Measurements from ENCODE around the gene KDM6B.
"Not testable (repeated sequence)": the region's sequence is repeated elsewhere in the genome, so short reads cannot be mapped to it uniquely, and the experiment has no call there.

The KDM6B gene

DNA sequence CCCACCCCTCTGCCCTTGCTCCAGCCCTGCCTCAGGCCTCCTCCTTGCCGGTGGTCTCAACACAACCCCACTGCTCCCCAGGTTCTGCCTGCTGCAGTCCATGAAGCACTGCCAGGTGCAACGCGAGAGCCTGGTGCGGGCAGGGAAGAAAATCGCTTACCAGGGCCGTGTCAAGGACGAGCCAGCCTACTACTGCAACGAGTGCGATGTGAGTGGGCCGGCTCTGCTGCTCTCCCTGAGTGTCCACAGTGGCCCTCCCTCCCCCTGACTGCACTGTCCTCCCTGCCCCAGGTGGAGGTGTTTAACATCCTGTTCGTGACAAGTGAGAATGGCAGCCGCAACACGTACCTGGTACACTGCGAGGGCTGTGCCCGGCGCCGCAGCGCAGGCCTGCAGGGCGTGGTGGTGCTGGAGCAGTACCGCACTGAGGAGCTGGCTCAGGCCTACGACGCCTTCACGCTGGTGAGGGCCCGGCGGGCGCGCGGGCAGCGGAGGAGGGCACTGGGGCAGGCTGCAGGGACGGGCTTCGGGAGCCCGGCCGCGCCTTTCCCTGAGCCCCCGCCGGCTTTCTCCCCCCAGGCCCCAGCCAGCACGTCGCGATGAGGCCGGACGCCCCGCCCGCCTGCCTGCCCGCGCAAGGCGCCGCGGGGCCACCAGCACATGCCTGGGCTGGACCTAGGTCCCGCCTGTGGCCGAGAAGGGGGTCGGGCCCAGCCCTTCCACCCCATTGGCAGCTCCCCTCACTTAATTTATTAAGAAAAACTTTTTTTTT is 19.1 kb downstream of the KDM6B start:
- no peak for DNase-seq (ENCODE audit: low spot score)

DNA sequence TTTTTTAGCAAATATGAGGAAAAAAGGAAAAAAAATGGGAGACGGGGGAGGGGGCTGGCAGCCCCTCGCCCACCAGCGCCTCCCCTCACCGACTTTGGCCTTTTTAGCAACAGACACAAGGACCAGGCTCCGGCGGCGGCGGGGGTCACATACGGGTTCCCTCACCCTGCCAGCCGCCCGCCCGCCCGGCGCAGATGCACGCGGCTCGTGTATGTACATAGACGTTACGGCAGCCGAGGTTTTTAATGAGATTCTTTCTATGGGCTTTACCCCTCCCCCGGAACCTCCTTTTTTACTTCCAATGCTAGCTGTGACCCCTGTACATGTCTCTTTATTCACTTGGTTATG is 19.6 kb downstream of the KDM6B start:
- DNase-seq (ENCODE audit: low spot score): no peak

- DNase-seq (ENCODE audit: low spot score): no peak
Measured at GRCh38 chr17:7854078-7854777, 20.2 kb downstream of the KDM6B start.

GRCh38 chr17:7854851-7855659 is 21.0 kb downstream of the KDM6B start, which contains the start of gene TMEM88:
Gene TMEM88, plus strand, starts transcription at chr17:7855066. Its CDS starts 9 bp downstream, at chr17:7855075.
- DNase-seq (ENCODE audit: low spot score): no peak

- DNase-seq (ENCODE audit: low spot score): no peak
Measured at GRCh38 chr17:7855660-7856010, 21.6 kb downstream of the KDM6B start.

DNA sequence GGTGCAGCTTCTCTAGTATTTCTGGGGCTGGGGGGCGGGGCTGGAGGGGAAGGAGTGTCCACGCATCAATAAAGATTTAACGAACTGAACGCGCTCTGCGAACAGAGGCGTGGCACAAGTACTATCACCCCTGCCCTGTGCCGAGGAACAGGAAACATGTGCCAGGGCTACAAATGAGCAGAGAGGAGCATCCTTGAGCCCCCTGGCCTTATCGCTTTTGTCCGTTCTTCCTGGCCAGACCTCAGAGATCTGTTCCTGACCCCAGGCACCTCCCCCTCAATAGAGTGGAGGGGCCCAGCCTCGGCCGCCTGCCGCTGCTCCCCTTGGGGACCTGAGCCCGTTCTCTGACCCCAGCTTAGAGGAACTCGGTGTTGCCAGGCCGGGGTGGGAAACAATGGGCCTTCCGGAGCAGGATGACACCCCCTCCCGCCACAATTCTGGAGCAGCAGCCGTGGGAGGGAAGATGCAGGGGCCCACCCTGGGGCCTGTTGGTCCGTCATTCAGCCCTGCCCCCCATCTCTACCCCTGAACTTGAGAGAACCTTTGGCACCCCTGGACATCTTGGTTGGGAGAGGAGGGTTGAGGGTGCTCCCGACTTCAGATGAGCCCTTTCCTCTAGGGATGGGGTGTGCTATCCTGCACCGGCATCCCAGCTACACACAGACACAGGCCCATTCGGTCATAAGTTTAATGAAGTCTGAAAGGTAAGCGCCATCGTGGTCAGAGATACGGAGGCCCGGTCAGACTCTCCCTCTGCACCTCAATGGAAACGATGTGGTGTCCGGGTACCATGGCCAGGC is 22.2 kb downstream of the KDM6B start:
- DNase-seq (ENCODE audit: low spot score): peak; percentile 34

- DNase-seq (ENCODE audit: low spot score): peak; percentile 94
Measured at GRCh38 chr17:7856811-7857712, 23.0 kb downstream of the KDM6B start, which contains the start of gene NAA38. Gene NAA38, minus strand, starts transcription at chr17:7857559. Its CDS starts 96 bp downstream, at chr17:7857463.

DNA sequence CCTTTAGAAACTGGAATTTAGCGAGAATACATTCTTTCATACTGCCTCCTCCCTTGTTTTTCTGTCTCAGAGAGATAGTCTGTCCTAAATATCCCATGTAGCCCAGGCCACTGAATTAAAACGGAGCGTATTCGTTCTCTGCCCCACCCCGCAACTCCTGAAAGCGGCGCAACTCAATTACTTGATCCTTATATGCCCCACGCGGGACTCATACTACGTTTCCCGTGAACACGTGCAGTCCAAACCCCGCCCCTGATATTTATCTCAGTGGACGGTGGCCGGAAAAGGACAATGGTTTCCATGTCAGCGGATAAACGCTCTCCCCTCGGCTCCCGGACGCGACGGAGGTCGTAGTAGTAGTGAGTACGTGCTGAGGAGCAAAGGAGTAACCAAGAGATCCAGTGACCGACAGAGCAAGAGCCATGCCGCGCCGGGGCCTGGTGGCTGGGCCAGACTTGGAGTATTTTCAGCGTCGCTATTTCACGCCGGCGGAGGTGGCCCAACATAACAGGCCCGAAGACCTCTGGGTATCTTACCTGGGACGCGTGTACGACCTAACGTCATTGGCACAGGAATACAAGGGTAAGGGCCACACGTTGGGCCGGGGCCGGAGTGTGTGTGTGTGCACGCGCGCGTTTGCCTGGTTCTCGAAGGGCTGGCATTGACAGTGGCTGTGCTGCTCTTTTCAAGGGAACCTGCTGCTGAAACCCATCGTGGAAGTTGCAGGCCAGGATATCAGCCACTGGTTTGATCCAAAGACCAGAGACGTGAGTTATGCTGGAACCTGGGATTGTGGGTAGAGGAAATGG is 23.9 kb downstream of the KDM6B start, which contains the start of gene CYB5D1:
TSS of gene CYB5D1 (plus strand) at position 291 of the 809 bp plus-strand sequence. CDS start at position 423, 132 bp downstream.
- DNase-seq (ENCODE audit: low spot score): peak; percentile 96

DNA sequence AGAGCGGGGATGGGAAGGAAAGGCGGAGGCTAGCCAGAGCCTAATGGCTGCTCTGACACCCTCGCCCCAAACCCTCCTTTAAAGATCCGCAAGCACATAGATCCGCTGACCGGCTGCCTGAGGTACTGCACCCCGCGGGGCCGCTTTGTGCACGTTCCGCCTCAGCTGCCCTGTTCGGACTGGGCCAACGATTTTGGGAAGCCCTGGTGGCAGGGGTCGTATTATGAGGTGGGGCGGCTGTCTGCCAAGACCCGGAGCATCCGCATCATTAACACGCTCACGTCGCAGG is 24.4 kb downstream of the KDM6B start:
- peak; percentile 51 for DNase-seq (ENCODE audit: low spot score)

GRCh38 chr17:7859028-7859427 is 25.0 kb downstream of the KDM6B start:
- no peak for DNase-seq (ENCODE audit: low spot score)

DNA sequence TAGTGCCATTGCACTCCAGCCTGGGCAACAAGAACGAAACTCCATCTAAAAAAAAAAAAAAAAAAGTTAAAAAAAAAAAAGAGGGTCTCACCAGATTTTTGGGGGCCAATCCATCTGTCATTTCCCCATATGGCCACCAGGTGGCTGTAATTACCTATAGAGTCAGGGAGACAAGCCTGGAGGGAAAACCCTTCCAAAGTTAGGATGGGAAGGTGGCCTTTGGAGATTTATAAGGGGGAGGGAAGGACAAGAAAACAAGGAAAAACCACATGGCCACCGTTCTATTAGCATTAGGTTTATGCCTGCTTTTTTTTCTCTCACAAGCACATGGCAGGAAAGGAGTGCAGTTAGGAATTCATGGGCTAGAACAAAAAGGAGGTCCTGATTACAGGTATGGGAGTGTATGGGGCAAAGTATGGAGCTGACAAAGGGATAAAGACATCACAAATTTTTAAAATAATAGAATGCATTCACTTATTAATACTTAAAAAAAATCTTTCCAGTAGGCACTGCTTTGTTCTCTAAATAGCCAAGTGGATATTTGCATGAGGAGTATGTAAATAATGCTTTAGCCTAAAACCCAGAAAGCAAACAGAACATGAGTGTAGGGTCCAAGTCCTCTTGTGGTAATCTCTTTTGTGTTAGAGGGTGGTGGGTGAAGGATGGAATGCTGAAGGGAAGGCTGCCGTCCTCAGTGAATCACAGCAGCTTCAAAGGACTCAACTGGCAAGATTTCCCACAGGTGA is 28.8 kb downstream of the KDM6B start:
- DNase-seq (ENCODE audit: low spot score): peak; percentile 79

GRCh38 chr17:7864384-7864783 is 30.4 kb downstream of the KDM6B start:
- DNase-seq (ENCODE audit: low spot score): not testable (repeated sequence)

GRCh38 chr17:7864995-7865650 is 31.1 kb downstream of the KDM6B start:
- no peak for DNase-seq (ENCODE audit: low spot score)

DNA sequence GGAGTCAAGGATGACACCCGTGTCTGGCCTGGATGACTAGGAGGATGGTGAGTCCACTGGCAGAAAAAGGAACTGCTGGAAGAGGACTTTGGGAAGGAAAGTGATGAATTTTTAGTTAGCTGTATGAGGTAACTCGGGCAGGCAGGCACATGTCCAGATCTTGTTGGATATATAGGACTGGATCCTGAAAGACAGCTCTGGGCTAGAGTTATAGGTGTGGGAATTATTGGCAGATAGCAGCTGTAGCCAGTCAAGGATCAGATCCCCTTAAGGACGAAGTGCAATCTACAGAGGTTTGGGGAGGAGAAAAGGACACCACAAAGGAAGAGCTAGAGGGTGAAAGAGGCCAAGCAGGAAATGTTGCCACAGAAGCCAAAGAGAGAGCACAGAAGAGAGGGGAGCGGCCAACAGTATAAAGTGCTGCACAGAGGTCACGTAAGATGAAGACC is 33.9 kb downstream of the KDM6B start:
- DNase-seq (ENCODE audit: low spot score): no peak

DNA sequence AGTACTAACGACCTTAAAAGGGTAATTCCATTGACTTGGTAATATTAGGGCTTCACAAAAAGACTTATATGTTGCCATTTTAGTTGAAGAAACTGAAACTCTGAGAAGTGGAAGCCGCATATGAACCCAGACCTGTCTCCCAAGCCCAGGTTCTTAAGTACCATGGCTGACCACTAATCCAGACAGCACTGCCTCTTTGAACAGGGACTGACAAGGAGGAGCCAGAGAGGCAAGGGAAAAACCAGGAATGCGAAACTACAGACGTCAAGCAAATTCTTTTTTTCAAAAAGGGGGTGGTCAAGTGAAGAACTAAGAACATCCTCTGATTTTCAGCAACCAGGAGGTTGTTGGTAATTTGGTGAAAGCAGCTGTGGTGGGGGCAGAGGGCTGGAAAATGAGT is 39.0 kb downstream of the KDM6B start:
- DNase-seq (ENCODE audit: low spot score): no peak

DNA sequence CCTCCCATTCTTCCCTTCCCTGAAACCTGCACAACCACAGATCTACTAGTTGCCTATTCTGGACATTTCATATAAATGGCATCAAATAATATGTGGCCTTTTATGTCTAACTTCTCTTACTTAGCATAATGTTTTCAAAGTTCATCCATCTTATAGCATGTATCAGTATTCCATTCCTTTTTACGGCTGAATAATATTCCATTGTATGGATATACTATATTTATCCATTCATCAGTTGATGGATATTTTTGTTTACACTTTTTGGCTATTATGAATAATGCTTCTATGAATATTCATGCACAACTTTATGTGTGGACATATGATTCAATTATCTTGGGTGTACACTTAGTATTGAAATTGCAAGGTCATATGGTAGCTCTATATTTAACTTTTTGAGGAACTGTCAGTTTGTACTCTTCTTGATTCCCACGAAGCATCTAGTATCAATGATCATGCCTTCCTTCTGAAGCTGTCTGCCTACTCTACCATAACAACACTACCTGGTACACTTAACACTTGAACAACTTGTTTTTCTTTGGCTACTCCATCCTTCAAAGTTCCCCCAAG is 41.9 kb downstream of the KDM6B start:
- DNase-seq (ENCODE audit: low spot score): no peak

DNA sequence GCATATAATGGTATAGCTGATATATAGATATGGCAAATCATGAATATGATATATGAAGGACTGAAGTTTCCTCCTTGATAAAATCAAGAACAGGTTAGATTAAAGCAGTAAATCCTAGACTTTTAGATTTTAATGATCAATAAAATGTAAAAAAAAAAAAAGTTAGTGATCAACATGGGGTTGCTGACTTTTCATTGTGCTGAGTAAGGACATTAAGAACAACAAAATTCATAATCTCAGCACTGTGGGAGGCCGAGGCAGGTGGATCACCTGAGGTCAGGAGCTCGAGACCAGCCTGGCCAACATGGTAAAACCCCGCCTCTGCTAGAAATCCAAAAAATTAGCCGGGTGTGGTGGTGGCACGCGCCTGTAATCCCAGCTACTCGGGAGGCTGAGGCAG is 44.2 kb downstream of the KDM6B start:
- DNase-seq (ENCODE audit: low spot score): no peak
